HG03159 (cell line): ENCODE data around the gene TMCO4.
"Not testable (repeated sequence)": the region's sequence is repeated elsewhere in the genome, so short reads cannot be mapped to it uniquely, and the experiment has no call there.

Experiments
- ATAC-seq: cut with Tn5 transposase; IDR thresholded peaks from one replicate; pipeline ENCODE4 v1.9.1; 2021; ENCODE audit warnings: mild to moderate bottlenecking, moderate library complexity; ENCODE audit not compliant: unreplicated experiment

Gene TMCO4

GRCh38 chr1:19814244-19814661, 14.5 kb upstream of the TMCO4 start:
- ATAC-seq = no peak

- no peak for ATAC-seq
Measured at GRCh38 chr1:19813643-19813960, 13.9 kb upstream of the TMCO4 start.

DNA sequence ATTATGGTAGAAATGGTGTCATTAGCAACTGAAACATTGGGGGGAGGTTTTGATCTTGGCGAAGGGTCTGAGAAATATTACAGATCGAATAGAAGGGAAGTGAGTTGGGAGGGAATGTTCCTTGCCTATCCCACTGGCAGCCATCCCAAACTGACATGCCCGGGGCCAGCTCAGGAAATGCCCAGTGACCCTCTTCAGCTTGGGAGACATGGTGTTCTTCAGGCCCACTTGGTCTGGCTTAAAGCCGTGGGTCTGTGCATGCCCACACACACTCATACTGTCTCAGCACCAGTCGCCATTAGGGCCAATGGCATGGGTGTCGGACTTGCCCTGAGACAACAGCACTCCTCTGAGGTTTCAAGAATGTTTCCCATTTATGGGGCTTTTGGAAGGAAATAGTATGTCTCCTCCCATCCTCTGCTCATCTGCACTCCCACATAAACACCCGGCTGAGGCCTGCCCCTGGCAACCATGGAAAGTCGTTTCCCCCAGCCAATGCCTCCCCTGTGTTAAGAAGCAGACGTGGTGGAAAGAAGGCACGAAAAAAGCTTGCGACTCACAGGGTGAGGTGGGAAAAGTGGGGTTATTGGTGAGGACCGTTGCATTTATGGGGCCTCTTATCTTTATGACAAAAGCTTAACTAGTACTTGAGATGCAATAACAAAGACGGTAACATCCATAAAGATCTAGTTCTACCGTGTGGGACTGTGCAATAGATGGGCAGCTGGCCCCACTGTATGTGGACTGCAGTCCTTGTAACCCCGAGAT, 13.3 kb upstream of the TMCO4 start:
- no peak for ATAC-seq

DNA sequence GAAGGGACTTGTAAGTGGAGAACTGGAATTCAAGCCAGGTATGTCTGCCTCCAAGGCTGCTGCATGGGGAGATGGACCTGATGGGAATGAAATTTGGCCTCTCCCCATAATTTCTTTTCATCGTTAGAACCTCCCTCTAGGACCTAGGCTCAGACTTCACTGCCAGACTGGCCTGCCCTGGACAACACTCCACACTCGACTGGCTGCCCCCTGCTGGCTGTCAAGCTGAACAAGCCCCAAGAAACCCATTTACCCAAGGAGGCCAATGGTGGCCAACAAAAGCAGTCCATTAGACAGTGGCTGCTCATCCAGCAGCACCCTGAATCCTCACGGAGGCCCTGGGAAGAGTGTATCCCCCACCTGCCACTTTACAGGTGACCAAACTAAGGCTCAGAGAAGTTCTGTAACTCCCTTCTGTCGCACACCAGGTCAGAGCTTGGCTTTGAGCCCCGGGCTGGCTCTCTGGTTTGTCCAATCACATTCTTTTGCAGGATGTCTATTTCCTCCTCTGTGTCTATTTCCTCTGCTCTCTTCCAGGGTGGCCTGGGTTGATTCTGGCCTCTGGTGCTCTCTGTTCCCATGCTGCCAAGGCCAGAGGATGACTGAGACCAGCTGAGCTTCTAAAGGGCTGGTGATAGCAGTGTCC, 11.6 kb upstream of the TMCO4 start:
- ATAC-seq = no peak

GRCh38 chr1:19809044-19809750, 9.5 kb upstream of the TMCO4 start:
- ATAC-seq = no peak

DNA sequence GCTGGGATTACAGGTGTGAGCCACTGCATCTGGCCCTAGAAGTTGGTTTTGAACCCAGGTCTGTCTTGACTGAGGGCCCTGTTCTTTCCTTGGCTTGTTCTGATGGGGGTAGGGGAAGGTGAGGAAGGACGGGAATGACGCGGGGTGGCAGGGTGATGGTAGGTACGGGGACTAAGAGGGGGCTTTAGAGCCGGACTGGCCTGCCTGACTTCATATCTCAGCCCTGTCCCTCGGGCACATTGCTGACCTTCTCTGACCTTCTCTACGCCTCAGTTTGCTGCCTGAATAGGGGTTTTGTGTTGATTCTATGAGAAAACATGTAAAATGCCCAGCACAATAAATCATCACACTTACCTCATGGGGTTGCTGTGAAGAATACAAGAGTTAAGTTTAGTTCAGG, 8.6 kb upstream of the TMCO4 start:
- no peak for ATAC-seq

DNA sequence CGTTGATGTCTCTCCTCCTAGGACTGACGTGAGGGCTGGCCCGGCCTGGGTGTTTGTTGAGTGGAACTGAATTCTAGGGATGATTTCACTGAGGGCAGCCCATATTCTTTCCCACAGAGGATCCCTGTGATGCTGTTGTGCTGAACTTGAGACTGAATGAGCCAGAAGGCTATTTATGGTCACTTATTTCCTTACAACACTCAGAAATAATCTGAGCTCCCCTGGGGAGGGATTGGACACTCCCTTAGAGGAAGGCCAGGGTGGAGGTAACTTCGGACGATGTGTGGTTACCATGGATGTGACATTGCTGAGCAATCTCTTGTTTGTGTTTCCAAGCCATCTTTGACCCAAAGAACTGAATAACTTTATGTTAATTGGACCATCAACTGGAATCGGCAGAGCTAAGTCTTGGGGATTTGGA, 5.1 kb upstream of the TMCO4 start:
- ATAC-seq = no peak

- ATAC-seq = no peak
Measured at GRCh38 chr1:19802269-19802668, 2.6 kb upstream of the TMCO4 start.

GRCh38 chr1:19800076-19800804, 524 bp upstream of the TMCO4 start:
- peak; percentile 52 for ATAC-seq

DNA sequence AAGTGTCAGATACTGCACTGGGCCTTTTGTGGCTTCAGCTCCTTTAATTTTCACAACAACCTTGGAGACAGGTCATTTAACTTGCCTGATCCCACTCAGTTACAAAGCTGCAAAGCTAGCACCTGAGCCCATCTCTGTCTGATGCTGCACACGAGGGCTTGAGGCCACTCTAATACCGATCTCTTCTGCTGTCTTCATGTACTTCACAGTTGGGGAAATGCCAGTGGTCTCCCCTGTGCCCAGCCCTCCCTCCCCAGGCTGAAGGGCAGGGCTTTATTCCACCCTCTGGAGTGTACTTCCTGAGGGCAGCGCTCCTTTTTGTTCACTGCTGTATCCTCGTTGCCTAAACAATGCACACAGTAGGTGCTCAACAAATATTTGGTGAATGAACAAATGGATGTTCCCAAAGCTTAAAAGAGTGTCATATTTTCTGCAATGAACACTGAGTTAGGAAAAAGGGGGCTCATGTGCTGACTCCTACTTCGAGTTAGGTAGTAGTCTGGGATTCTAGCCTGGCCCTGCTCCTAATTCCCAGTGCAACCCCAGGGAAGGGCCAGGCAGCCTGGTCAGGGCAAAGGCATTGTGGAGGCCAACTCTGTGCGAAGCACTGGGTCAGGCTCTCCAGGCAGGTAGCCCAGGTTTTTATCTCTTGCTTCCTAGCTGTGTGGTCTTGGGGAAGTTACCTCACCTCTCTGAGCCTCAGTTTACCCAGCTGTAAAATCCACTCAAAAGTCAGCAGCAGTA, 1.1 kb downstream of the TMCO4 start:
- no peak for ATAC-seq

- ATAC-seq = no peak
Measured at GRCh38 chr1:19797827-19798226, 1.9 kb downstream of the TMCO4 start.

- no peak for ATAC-seq
Measured at GRCh38 chr1:19794583-19794982, 5.1 kb downstream of the TMCO4 start.

DNA sequence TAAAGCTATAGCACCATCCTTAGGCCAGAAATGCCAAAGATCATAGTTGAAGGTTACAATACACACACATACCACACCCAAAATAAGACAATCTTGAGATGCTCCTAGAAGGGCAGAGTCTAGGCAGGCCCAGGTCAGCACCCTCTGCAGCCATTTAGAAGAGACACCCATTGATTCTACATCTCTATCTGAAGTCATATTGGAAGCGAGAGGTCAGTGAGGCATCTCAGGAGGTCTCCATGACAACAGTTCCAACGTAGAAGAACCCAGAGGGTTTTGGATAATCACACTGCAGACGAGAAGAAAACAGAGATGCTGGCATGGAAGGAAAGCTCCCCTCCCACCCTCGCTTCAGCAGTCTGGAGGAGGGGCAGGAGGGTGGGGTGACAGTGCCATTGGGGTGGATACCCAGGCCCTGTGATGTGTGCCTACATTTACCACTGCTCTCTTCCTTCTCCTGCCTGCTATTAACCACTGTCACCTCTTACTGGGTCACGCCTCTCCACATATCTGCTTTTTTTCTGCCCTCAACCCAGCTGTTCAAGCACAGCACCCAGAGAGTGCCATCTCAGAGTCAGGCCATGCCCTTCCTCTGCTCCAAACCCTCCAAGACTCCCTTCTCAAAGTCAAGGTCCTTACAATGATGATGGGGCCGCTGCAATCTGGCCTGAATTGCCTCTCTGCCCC, 6.2 kb downstream of the TMCO4 start:
- no peak for ATAC-seq

GRCh38 chr1:19792237-19793002, 7.3 kb downstream of the TMCO4 start:
- ATAC-seq = no peak

DNA sequence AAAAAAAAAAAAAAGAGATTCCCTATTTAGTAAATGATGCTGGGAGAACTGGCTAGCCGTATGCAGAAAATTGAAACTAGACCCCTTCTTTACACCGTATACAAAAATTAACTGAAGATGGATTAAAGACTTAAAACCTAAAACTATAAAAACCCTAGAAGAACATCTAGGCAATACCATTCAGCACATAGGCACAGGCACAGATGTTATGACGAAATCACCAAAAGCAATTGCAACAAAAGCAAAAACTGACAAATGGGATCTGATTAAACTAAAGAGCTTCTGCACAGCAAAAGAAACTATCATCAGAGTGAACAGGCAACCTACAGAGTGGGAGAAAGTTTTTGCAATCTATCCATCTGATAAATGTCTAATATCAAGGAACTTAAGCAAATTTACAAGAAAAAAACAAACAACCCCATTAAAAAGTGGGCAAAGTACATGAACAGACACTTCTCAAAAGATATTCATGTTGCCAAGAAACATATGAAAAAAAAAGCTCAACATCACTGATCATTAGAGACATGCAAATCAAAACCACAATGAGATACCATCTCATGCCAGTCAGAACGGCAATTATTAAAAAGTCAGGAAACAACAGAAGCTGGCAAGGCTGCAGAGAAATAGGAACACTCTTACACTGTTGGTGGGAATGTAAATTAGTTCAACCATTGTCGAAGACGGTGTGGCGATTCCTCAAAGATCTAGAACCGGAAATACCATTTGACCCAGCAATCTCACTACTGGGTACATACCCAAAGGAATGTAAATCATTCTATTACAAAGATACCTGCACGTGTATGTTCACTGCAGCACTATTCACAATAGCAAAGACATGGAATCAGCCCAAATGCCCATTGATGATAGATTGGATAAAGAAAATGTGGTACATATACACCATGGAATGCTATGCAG, 9.4 kb downstream of the TMCO4 start:
- not testable (repeated sequence) for ATAC-seq

GRCh38 chr1:19786988-19787423, 12.7 kb downstream of the TMCO4 start:
- ATAC-seq = no peak

DNA sequence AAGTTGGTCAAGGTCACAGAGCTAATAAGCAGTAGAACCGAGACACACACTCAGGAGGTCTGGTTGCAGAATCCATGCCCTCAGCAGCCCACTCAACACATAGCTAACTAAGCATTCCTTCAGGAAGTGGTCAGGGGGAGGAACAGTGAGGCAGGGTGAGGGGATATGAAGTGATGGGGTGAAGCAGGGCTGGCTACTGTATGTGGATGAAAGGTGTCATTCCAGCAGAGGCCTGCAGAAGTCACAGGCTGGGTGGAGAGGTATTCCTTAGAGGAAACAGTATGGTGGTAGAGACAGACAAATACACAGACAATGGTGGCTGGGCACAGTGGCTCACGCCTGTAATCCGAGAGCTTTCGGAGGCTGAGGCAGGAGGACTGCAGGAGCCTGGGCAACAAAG, 14.1 kb downstream of the TMCO4 start:
- ATAC-seq = no peak

DNA sequence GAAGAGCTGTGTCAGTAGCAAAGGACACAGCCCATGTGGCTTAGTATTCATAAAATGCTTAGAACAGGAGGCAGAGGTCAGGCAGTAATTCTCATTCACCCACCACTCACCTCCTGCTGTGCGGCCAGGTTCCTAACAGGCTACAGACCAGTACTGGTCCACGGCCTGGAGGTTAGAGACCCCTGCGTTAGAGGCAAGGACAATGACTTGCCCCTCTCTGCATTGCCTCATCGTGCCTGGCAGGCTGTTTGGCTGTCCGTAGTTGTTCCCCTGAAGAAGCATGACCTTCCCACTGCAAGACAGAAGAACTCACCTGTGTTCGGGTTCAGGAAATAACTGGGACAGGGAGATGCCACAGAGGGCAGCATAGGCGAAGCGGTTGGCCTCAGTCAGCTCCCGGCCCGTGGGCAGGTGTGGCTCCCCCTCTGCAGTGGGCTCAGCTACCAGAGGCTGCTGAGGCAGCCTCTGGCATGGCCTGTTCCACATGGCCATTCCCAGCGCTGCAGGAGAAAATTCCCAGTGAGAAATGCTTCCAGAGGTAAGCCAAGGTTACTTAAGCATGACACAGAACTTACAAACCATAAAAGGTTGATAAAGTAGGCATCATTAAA, 19.3 kb downstream of the TMCO4 start:
- no peak for ATAC-seq
